Transverse colon (tissue), 4 donors: ENCODE data around the gene CTRB1.

Experiments used
- CTCF ChIP-seq, 5 experiments: fragments of 200-600 bp in 3 of 5; fragments of 450-650 bp in 2 of 5; sonication (generic) in 3 of 5; IDR thresholded peaks; 1 replicate in 2 of 5; 2 replicates in 3 of 5; pipeline ENCODE4 v1.5.1; 2016 to 2017; ENCODE audit warnings: antibody characterized with exemption in 5 of 5, inconsistent platforms in 3 of 5, mild to moderate bottlenecking in 2 of 5, moderate library complexity in 1 of 5
- POLR2A ChIP-seq: fragments of 450-650 bp; IDR thresholded peaks from one replicate; pipeline ENCODE4 v1.6.1; 2016; ENCODE audit warnings: antibody characterized with exemption, mild to moderate bottlenecking, moderate library complexity
- POLR2AphosphoS5 ChIP-seq, 3 donors: sonication (generic); formaldehyde crosslinking; IDR thresholded peaks; one replicate each; pipeline ENCODE4 v1.6.1; 2016; ENCODE audit warnings: antibody characterized with exemption in 3 of 3

GRCh38 chr16:75241955-75242354 lies 23.2 kb downstream of the CTRB1 start:
- TF ChIP-seq CTCF (IDR thresholded peaks at IDR 0.05) = no peak
- no peak for TF ChIP-seq POLR2A
- no peak for TF ChIP-seq POLR2AphosphoS5 (IDR thresholded peaks at IDR 0.05)
